Stimulated activated CD8-positive, alpha-beta memory T cell treated with anti-CD3 and anti-CD28 coated beads, Interleukin-7, amount 100 ng/mL, for 48 hours (primary cell): ENCODE results near the gene VASH2.
"Not testable (repeated sequence)": the region's sequence is repeated elsewhere in the genome, so short reads cannot be mapped to it uniquely, and the experiment has no call there.

ENCODE experiments used
- DNase-seq, 2 donors: peaks; one replicate each; pipeline ENCODE4 v3.0.0-alpha.2; 2020; ENCODE audit warnings: low read depth in 1 of 2; ENCODE audit errors: extremely low read depth in 1 of 2

VASH2 gene

DNA sequence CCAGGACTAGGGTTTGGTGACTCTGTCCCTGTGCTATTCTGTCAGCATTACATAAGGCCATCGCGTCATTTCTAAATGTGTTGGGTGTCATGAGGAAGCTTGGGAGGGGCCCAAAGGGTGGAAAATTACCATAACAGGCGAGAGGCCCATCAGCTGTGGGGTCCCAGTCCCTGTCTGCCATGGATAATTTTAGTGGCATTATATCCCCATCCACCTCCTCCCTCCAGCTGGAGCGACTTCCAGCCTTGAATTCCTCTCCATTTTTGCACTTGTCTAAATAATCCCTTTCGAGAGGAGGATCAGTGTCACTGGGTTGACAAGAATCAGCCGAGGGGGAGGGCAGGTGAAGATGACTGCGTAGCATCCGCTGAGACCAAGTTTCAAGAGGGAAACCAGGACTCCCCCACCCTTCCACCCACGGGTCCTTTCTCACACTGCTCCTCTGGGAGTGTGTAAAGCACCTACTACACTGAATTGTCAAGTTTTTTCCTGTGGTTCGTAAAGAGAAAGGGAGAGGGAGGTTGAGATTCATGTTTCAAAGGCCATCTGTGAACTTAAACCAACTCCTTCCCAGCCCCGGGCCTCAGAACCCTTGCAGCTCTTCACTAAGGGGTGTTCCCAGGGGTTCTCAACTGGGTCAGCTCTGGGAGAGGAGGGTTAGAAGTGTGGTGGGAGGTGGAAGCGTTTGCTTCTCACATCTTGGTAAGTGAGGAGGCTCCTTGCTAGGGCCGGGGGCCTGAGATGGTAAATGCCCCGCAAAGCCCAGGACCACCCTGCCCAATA is 29.2 kb downstream of the VASH2 start:
- peak; percentile 2 to 38 for DNase-seq

- DNase-seq: no peak
Observed at GRCh38 chr1:212980123-212980785, 29.9 kb downstream of the VASH2 start.

- no peak for DNase-seq
Observed at GRCh38 chr1:212981025-212981495, 30.7 kb downstream of the VASH2 start.

- DNase-seq: no peak
Observed at GRCh38 chr1:212981571-212982328, 31.4 kb downstream of the VASH2 start.

- no peak for DNase-seq
Observed at GRCh38 chr1:212982430-212983152, 32.2 kb downstream of the VASH2 start.

GRCh38 chr1:212983482-212983881 is 33.1 kb downstream of the VASH2 start:
- DNase-seq: no peak

DNA sequence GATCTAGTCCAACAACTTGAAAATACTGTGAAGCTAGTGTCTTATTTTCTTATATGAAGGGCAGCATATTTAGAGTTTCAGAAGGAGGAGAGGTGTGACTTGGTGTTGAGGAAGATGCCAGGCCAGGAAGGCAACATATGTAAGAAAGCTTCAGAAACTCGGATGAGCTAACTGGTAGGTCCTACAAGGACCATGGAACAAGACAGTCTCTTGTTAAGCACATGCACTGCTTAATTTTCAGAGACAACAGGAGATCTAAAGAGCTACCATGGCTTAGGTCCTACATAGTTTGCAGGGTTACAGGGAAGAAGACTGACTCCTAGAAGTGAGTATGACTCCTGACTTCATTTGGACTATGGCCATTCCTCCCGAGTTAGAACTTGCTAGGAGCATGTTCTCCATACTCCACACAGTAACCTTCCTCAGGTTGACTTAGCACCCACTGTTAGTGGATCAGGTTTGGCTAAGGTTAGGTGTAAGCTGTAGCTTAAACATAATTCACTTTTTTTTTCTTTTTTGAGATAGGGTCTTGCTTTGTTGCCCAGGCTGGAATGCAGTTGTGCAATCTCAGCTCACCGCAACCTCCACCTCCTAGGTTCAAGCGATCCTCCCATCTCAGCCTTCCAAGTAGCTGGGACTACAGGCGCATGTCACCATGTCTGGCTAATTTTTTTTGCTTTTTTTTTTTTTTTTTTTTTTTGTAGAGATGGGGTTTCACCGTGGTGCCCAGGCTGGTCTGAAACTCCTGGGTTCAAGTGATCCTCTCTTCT is 34.4 kb downstream of the VASH2 start:
- no peak for DNase-seq

- DNase-seq: no peak
Observed at GRCh38 chr1:212986551-212986950, 36.2 kb downstream of the VASH2 start.

- no peak for DNase-seq
Observed at GRCh38 chr1:212987702-212988322, 37.5 kb downstream of the VASH2 start.

GRCh38 chr1:212990276-212990675 is 39.9 kb downstream of the VASH2 start:
- DNase-seq: no peak

- DNase-seq: not testable (repeated sequence)
Observed at GRCh38 chr1:212993960-212994359, 43.6 kb downstream of the VASH2 start.

GRCh38 chr1:212994926-212995325 is 44.6 kb downstream of the VASH2 start:
- DNase-seq: no peak

GRCh38 chr1:213003256-213003655 is 52.9 kb downstream of the VASH2 start:
- DNase-seq: no peak

DNA sequence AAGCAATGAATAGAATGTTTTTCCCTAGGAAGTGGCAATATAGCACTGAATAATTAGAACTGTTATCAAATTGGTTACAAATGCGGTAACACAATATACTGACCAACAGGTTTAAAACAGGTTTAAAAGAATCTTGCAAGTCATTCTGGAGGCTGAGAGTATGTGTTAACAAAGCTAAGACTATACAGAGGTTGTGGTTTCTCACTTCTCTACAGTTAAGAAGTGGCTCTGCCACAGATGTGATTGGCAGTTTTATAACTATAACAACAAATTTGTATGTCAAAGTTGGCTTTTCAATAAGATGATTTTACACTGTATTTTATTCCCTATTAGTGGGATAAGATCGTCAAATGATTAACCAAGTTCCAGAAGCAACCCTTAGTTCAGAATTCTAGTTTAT is 58.2 kb downstream of the VASH2 start:
- DNase-seq: no peak

DNA sequence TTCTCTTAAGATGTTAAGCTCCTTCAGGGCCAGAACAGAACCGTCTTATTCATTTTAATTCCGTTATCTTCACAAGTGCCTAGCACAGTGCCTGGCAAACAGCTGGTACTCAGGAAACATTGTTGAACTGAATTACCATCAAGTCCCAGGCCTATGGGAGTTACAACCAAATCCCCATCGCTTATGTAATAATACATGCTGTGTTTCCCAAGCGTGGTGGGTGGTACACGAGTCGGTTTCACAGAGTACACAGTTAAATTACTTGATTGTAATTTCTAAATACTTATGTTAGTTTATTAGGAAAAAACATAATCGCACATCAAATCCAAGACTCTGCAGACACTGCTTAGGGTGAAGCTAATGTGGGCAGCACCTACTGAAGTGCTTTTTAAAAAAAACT is 64.3 kb downstream of the VASH2 start:
- DNase-seq: no peak

- peak; percentile 84 to 94 for DNase-seq
Observed at GRCh38 chr1:213015099-213016050, 65.0 kb downstream of the VASH2 start, which contains the start of gene ANGEL2. Gene ANGEL2, minus strand, starts transcription at chr1:213015867. Its CDS starts 196 bp downstream, at chr1:213015671.

GRCh38 chr1:213017447-213018273 is 67.3 kb downstream of the VASH2 start:
- DNase-seq: no peak

DNA sequence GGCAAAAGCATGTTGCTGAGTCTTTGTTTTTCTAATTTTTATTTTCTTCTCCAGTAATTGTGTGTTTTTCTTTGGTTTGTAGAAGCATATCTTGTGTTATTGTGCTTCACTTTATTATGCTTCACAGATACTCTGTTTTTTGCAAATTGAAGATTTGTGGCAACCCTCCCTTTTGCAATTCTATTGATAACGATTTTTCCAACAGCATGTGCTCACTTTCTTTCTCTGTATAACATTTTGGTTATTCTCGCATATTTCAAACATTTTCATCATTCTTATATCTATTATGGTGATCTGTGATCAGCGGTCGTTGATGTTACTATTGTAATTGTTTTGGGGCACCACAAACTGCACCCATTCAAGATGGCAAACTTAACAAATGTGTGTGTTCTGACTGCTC is 69.1 kb downstream of the VASH2 start:
- DNase-seq: no peak
